Neural cell (in vitro differentiated cells): Measurements from ENCODE around the gene HOXB4. TPM values are rescaled to one million over a fixed set of nuclear protein-coding genes. Genes with fewer than 3 reads are reported as not detected.

Experiments
- H2AFZ ChIP-seq: fragments of 200-600, 300-800 bp; sonication (generic), shearing (Covaris generic); 2 replicates; pipeline ENCODE4 v1.6.0; 2014; ENCODE audit warnings: low read depth, mild to moderate bottlenecking, antibody characterized with exemption, low read length, moderate library complexity
- H3F3A ChIP-seq: fragments of 200-600 bp; shearing (Covaris generic); 2 replicates; pipeline ENCODE4 v1.6.1; 2016; ENCODE audit warnings: mild to moderate bottlenecking, moderate library complexity, mixed read lengths, antibody characterized with exemption, low read length; ENCODE audit not compliant: insufficient read depth, poor library complexity, severe bottlenecking
- H3K27ac ChIP-seq: fragments of 200-600, 300-800 bp; sonication (generic), shearing (Covaris generic); 2 replicates; pipeline ENCODE4 v1.5.1; 2014; ENCODE audit warnings: mild to moderate bottlenecking, low read length, moderate library complexity
- H3K27me3 ChIP-seq: fragments of 300-800, 200-600 bp; sonication (generic), shearing (Covaris generic); 2 replicates; pipeline ENCODE4 v1.6.0; 2014; ENCODE audit warnings: mild to moderate bottlenecking, low read depth, low read length, moderate library complexity; ENCODE audit not compliant: insufficient read depth
- H3K36me3 ChIP-seq: fragments of 300-800, 200-600 bp; sonication (generic), shearing (Covaris generic); 2 replicates; pipeline ENCODE4 v1.5.1; 2014; ENCODE audit warnings: mild to moderate bottlenecking, antibody characterized with exemption, low read length, moderate library complexity; ENCODE audit not compliant: insufficient read depth
- H3K4me2 ChIP-seq: fragments of 300-800, 200-600 bp; sonication (generic), shearing (Covaris generic); 2 replicates; pipeline ENCODE4 v1.6.0; 2014; ENCODE audit warnings: mild to moderate bottlenecking, low read length
- H3K4me3 ChIP-seq: fragments of 300-800, 200-600 bp; sonication (generic), shearing (Covaris generic); 2 replicates; pipeline ENCODE4 v1.5.1; 2014; ENCODE audit warnings: mild to moderate bottlenecking, low read length, moderate library complexity
- H3K79me2 ChIP-seq: fragments of 200-600 bp; shearing (Covaris generic); replicated peaks from 2 replicates; pipeline ENCODE4 v1.6.0; 2014; ENCODE audit warnings: mild to moderate bottlenecking, low read length, moderate library complexity; ENCODE audit not compliant: insufficient read depth
- H3K9ac ChIP-seq: fragments of 300-800, 200-600 bp; sonication (generic), shearing (Covaris generic); 2 replicates; pipeline ENCODE4 v1.6.1; 2016; ENCODE audit warnings: mild to moderate bottlenecking, low read length, mixed read lengths
- H3K9me2 ChIP-seq: fragments of 200-600 bp; shearing (Covaris generic); 2 replicates; pipeline ENCODE4 v1.6.1; 2016; ENCODE audit warnings: mild to moderate bottlenecking, low read length, mixed read lengths; ENCODE audit not compliant: insufficient read depth
- H3K9me3 ChIP-seq: fragments of 200-600, 300-800 bp; sonication (generic), shearing (Covaris generic); 2 replicates; pipeline ENCODE4 v1.6.1; 2016; ENCODE audit warnings: mild to moderate bottlenecking, mixed run types, low read length, moderate library complexity, mixed read lengths
- H4K20me1 ChIP-seq: fragments of 200-600 bp; shearing (Covaris generic); 2 replicates; pipeline ENCODE4 v1.6.1; 2016; ENCODE audit warnings: mild to moderate bottlenecking, mixed run types; ENCODE audit not compliant: insufficient read depth
- EP300 ChIP-seq: fragments of 450-650 bp; conservative IDR thresholded peaks from 2 replicates; pipeline ENCODE4 v1.6.1; 2014; ENCODE audit warnings: antibody characterized with exemption, mild to moderate bottlenecking, moderate library complexity; ENCODE audit not compliant: poor library complexity, severe bottlenecking
- EZH2 ChIP-seq: fragments of 200-600, 300-800 bp; shearing (Covaris generic), sonication (generic); IDR thresholded peaks from 2 replicates; pipeline ENCODE4 v1.6.1; 2014; ENCODE audit warnings: antibody characterized with exemption, low read length, borderline replicate concordance, mild to moderate bottlenecking; ENCODE audit not compliant: insufficient read depth, poor library complexity, severe bottlenecking
- MXI1 ChIP-seq: fragments of 450-650 bp; conservative IDR thresholded peaks from 2 replicates; pipeline ENCODE4 v1.6.1; 2014; ENCODE audit warnings: antibody characterized with exemption, mild to moderate bottlenecking; ENCODE audit not compliant: poor library complexity, severe bottlenecking
- POLR2AphosphoS5 ChIP-seq: IDR thresholded peaks from 2 replicates; pipeline ENCODE4 v1.6.1; 2012
- RAD21 ChIP-seq: fragments of 450-650 bp; conservative IDR thresholded peaks from 2 replicates; pipeline ENCODE4 v1.6.1; 2014; ENCODE audit warnings: antibody characterized with exemption, mild to moderate bottlenecking, moderate library complexity
- SMC3 ChIP-seq: fragments of 450-650 bp; conservative IDR thresholded peaks from 2 replicates; pipeline ENCODE4 v1.6.1; 2014; ENCODE audit warnings: antibody characterized with exemption, mild to moderate bottlenecking, moderate library complexity; ENCODE audit not compliant: poor library complexity
- TAF1 ChIP-seq: IDR thresholded peaks from 2 replicates; pipeline ENCODE4 v1.6.1; 2012; ENCODE audit warnings: low read depth
- polyA plus RNA-seq: library from polyadenylated mRNA; depleted of rRNA; stranded (reverse); fragments of >200 nt; gene quantifications from 2 replicates; pipeline ENCODE4 v1.2.3, GENCODE V29; 2014
- TF ChIP-seq, protein P1 (sequence below): fragments of 450-650 bp; IDR thresholded peaks from 2 replicates; pipeline ENCODE4 v1.5.1; 2014; ENCODE audit warnings: antibody characterized with exemption, mild to moderate bottlenecking, moderate library complexity; ENCODE audit not compliant: poor library complexity, severe bottlenecking
- TF ChIP-seq, protein P2 (sequence below): IDR thresholded peaks from 2 replicates; pipeline ENCODE4 v1.6.1; 2012; ENCODE audit warnings: borderline replicate concordance

The HOXB4 gene
- polyA plus RNA-seq, 1 donor from 2014 or later, result not detected

DNA sequence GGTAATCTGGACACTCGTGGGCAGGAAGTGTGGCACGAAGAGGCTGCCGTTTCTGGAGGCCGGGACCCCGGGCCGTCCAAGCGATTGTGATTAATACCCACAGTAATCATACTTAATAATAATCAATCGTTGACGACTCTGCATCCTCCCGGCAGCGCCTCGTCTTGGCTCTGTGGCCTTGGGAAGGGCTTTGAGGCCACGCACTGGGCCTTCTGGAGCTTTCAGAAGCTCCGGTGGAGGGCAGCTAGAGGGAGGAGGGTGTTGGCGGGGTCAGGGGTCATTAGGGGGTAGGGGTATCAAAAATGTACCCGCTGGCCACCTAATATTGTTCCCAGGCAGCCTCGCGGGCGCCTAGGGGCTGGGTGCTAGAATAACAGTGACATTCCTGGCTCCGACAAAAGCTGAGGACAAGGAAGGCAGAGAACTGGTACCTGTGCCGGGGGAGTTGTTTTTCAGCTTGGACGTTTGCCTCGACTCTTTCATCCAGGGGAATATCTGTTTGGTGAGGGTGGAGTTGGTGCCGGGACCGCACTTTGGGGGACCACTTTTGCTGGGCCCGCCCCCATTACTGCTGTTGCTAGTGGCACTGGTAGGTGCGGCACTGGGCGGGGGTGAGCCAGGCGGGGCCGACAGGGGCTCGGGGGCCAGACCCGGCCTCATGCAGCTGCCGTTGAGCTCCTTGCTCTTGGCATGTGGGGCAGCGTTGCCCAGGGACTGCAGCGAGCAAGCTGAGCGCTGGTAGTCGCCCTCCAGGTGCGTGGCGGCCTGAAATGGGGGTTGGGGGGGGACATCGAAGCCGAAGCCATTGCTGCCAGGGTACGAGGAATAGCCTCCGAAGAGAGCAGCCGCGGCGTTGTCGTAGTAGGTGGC is 26.3 kb downstream of the HOXB4 start:
- no peaks in the 10 kb centered on the region for H4K20me1 ChIP-seq
- TF ChIP-seq TAF1 (no peak), MXI1 (no peak), POLR2AphosphoS5 (no peak), EZH2 (no peak), RAD21 (no peak)
- TF ChIP-seq, protein P1, sequence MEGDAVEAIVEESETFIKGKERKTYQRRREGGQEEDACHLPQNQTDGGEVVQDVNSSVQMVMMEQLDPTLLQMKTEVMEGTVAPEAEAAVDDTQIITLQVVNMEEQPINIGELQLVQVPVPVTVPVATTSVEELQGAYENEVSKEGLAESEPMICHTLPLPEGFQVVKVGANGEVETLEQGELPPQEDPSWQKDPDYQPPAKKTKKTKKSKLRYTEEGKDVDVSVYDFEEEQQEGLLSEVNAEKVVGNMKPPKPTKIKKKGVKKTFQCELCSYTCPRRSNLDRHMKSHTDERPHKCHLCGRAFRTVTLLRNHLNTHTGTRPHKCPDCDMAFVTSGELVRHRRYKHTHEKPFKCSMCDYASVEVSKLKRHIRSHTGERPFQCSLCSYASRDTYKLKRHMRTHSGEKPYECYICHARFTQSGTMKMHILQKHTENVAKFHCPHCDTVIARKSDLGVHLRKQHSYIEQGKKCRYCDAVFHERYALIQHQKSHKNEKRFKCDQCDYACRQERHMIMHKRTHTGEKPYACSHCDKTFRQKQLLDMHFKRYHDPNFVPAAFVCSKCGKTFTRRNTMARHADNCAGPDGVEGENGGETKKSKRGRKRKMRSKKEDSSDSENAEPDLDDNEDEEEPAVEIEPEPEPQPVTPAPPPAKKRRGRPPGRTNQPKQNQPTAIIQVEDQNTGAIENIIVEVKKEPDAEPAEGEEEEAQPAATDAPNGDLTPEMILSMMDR, result no peak
- no peaks in the 10 kb centered on the region for H3F3A ChIP-seq
- no peaks in the 10 kb centered on the region for H3K36me3 ChIP-seq
- H3K9me2 ChIP-seq, result no peaks in the 10 kb centered on the region
- no peak overlapping the region for H3K4me2 ChIP-seq
- H3K79me2 ChIP-seq, result no peaks in the 10 kb centered on the region
- peaks cover 99% of the 10 kb centered on the region for H3K27me3 ChIP-seq
- H3K4me3 ChIP-seq, result no peak overlapping the region
- H3K9ac ChIP-seq, result no peak overlapping the region
- H2AFZ ChIP-seq, result no peak overlapping the region
- no peaks in the 10 kb centered on the region for H3K9me3 ChIP-seq
- H3K27ac ChIP-seq, result no peak overlapping the region

DNA sequence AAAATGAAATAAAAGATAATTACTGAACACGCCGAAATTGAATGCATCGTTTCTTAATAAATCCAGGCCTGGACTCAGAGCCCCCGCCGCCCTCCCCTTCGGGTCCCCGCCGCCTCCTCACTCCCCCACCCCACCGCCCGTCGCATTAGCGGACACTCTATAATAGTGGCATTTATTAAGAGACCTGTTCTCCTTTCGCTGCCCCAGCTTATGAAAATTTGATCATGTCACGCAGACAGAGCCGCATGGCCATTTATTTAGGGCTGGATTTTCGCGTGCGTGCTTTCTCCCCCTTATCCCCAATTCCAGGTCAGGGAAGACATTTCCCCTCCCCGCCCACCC is 27.0 kb downstream of the HOXB4 start:
- Histone ChIP-seq H3K9me2 (no peaks in the 10 kb centered on the region), H3F3A (no peaks in the 10 kb centered on the region), H3K9ac (no peak overlapping the region), H3K36me3 (no peaks in the 10 kb centered on the region), H3K4me3 (no peak overlapping the region), H3K27me3 (peaks cover 99% of the 10 kb centered on the region), H2AFZ (no peak overlapping the region), H4K20me1 (no peaks in the 10 kb centered on the region), H3K79me2 (no peaks in the 10 kb centered on the region), H3K4me2 (no peak overlapping the region), H3K27ac (no peak overlapping the region), H3K9me3 (no peaks in the 10 kb centered on the region)
- no peak for TF ChIP-seq MXI1
- no peak for TF ChIP-seq RAD21
- TF ChIP-seq, protein P1, result no peak
- TF ChIP-seq EZH2, result no peak
- no peak for TF ChIP-seq TAF1
- TF ChIP-seq, protein P2, sequence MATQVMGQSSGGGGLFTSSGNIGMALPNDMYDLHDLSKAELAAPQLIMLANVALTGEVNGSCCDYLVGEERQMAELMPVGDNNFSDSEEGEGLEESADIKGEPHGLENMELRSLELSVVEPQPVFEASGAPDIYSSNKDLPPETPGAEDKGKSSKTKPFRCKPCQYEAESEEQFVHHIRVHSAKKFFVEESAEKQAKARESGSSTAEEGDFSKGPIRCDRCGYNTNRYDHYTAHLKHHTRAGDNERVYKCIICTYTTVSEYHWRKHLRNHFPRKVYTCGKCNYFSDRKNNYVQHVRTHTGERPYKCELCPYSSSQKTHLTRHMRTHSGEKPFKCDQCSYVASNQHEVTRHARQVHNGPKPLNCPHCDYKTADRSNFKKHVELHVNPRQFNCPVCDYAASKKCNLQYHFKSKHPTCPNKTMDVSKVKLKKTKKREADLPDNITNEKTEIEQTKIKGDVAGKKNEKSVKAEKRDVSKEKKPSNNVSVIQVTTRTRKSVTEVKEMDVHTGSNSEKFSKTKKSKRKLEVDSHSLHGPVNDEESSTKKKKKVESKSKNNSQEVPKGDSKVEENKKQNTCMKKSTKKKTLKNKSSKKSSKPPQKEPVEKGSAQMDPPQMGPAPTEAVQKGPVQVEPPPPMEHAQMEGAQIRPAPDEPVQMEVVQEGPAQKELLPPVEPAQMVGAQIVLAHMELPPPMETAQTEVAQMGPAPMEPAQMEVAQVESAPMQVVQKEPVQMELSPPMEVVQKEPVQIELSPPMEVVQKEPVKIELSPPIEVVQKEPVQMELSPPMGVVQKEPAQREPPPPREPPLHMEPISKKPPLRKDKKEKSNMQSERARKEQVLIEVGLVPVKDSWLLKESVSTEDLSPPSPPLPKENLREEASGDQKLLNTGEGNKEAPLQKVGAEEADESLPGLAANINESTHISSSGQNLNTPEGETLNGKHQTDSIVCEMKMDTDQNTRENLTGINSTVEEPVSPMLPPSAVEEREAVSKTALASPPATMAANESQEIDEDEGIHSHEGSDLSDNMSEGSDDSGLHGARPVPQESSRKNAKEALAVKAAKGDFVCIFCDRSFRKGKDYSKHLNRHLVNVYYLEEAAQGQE, result no peak
- no peak for TF ChIP-seq EP300
- no peak for TF ChIP-seq SMC3
- TF ChIP-seq POLR2AphosphoS5, result no peak
